Measurements from ENCODE around the gene SH3BP2.

Gene SH3BP2

DNA sequence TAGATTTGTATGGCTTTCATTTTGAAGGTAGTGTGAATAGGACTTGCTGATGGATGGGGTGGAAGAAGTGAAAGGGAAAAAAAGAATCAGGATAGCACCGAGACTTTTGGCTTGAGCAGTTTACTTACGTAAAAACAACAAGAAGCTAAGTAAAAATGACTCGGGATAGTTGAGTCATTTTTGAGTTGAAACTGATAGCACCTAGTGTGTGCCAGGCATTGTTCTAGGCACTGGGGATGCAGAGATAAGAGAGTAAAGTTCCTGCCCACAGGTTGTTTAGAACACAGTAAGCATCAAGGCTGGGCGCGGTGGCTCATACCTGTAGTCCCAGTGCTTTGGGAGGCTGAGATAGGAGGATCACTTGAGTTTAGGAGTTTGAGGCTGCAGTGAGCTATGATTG lies 85.5 kb downstream of the SH3BP2 start:
- DNase-seq (ENCODE audit: low read depth), result no peak

DNA sequence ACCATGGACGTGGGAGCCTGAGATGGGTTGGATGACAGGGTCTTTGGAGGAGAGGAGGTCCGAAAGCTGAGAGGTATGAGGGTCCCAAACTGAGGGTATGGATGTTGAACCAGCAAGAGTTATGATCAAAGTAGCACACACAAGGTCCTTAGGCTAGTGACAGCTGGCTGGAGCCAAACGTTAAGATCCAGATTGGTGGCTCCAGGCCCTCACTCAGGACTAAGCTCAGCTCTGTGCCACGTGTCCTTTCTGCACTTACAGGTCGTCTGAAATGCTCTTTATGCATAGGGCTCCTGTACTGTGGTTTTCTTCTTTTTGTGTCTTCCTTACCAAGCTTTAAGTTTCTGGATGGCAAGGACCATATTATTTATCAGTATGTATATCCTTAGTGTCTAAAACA lies 86.1 kb downstream of the SH3BP2 start:
- DNase-seq (ENCODE audit: low read depth), result no peak

DNA sequence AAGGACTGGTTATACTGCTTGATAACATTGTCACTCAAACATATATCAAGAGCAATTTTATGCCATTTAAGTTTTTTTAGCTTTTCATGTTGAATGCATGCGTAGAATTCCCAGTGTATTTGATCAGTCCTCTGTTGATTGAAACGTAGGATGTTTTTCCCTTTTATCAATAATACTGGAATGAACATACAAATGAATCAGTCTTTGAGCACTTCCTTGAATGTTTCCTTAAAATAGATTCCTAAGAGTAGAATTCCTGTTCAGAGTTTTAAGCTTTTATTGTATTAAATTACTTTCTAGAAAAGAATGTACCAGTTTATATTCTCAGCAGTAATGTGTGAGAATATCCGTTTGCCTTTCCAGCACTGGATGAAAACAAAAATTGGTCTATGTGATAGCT lies 88.5 kb downstream of the SH3BP2 start:
- no peak for DNase-seq (ENCODE audit: low read depth)

DNA sequence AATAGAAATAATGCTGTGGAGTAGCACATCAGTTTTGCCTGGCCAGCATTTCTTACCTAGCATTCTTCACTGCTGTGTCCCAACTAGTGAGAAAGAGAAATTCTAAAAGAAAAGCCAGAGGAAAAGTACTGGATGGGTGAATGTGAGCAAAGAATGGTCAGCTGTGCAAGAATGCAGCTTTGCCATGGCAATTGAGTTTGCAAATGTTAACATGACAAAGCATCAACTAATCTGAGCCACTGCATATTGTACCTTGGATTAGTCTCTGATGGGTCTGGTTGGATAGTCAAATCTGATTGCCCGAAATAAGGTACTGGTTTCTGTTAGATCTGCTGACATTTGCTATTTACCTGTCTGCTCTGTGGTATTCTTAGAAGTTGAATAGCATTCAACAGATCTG lies 89.5 kb downstream of the SH3BP2 start:
- no peak for DNase-seq (ENCODE audit: low read depth)

DNA sequence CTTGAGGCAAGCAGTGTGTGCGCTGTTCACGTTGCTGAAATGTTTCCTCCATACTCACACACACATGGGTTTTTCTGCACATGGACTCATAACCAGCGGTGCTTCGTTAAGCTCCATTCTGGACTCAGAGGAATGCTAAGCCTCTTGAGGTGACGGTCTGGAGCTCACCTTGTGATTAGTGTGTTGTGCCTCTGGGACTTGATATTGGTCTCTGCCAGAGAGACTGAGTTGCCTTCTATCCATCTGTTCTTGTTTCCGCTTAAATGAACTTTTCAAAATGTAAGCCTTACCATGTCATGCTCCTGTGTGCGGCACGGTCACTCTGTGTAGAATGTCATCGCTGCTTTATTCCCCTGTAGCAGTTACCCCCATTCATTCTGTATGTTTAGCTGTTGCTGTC lies 93.3 kb downstream of the SH3BP2 start:
- no peak for DNase-seq (ENCODE audit: low read depth)

DNA sequence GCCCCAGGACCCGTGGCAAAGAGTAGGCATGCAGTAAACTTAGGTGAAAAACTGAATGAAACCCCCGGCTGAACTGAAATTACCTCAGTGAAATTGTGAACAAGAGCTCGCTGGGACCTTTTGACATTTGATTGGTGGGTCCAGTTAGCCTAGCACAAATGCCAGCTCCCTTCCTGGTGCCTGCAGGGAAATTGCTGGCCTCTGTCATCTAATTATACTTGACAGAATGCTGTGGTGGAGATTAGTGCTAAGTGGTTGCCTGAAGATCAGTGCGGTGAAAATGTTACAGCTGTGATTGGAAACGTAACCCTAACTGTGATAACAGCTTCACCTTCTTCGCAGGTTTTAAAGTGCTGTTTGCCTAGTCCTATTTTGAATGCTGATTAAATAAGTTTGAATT lies 93.7 kb downstream of the SH3BP2 start:
- no peak for DNase-seq (ENCODE audit: low read depth)

DNA sequence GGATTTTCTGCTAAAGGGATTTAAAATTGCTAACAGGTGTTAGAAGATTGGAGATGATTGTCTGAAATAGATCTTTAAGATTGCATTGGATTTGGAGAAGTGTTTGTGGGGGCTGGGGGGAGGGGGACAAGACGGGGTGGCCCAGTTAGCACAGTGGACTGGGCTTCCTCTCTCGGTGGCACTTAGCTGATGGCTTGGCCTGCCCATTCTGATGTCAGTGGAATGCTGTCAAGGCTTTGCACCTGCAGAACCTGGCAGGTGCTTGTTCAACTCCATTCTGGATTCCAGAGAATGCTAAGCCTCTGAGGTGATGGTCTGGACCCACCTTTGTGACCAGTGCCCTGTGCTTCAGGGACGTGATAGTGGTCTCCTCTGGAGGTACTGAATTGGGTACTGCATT lies 94.5 kb downstream of the SH3BP2 start:
- DNase-seq (ENCODE audit: low read depth), result no peak

DNA sequence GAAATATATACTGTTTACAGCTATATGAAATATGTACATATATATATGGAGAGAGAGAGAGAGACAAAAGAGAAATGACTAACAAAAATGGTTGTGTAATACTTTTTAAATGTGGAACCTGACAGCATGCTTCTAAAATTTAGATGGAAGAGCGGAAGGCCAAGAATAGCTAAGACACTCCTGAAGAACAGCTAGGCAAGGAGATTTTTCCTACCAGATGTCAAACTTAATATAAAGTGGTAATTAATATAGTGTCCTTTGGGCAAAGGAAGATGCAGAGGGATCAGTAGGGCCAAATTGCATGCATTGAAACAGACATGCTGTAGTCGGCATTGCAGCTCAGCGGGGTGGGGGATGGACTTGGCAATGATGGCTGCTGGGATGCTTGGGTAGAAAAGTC lies 96.0 kb downstream of the SH3BP2 start:
- DNase-seq (ENCODE audit: low read depth), result no peak
